H1 (cell line): ENCODE results near the gene MICALL1. TPM values are rescaled to one million over a fixed set of nuclear protein-coding genes. Genes with fewer than 3 reads are reported as not detected.

Experiments used
- CTCF ChIA-PET: fragments of 300-600 bp; sonication (Branson Sonifier 250); formaldehyde crosslinking; loops from one replicate; lab custom pipeline; 2021; ENCODE audit not compliant: partially characterized antibody; lab: Charles Lee
- POLR2A ChIA-PET: fragments of 300-600 bp; sonication (Branson Sonifier 250); formaldehyde crosslinking; loops from one replicate; lab custom pipeline; 2021; ENCODE audit warnings: inconsistent platforms; ENCODE audit not compliant: partially characterized antibody; lab: Charles Lee
- DNase-seq, 2 experiments: peaks; one replicate each; pipeline versions ENCODE4 v3.0.0 to v3.0.0-alpha.2; 2010 to 2022; ENCODE audit warnings: low spot score in 2 of 2, low read depth in 1 of 2, mixed read lengths in 1 of 2
- FAIRE-seq: peaks from 2 replicates; lab custom pipeline; 2011; peaks lifted over from hg19 to GRCh38; lab: Jason Lieb, UNC
- H2AFZ ChIP-seq: 2 replicates; pipeline ENCODE4 v1.8.1; 2012; ENCODE audit warnings: low read length, inconsistent platforms
- H2AK5ac ChIP-seq: 2 replicates; pipeline ENCODE4 v1.6.1; 2013; ENCODE audit warnings: low read depth, low read length
- H2BK120ac ChIP-seq: replicated peaks from 2 replicates; pipeline ENCODE3; 2013; ENCODE audit warnings: low read depth, low read length, inconsistent platforms
- H2BK12ac ChIP-seq: 2 replicates; pipeline ENCODE4 v1.6.1; 2013; ENCODE audit warnings: low read depth, low read length
- H2BK15ac ChIP-seq: 2 replicates; pipeline ENCODE4 v1.6.1; 2013; ENCODE audit warnings: low read length
- H2BK20ac ChIP-seq: 2 replicates; pipeline ENCODE4 v1.6.1; 2013; ENCODE audit warnings: low read length
- H2BK5ac ChIP-seq: 2 replicates; pipeline ENCODE4 v1.6.1; 2013; ENCODE audit warnings: low read depth, low read length
- H3K14ac ChIP-seq: 2 replicates; pipeline ENCODE4 v1.6.1; 2013; ENCODE audit warnings: inconsistent platforms; ENCODE audit not compliant: insufficient read length
- H3K18ac ChIP-seq: 2 replicates; pipeline ENCODE4 v1.6.1; 2013; ENCODE audit warnings: low read length; ENCODE audit errors: extremely low read depth
- H3K23ac ChIP-seq: 2 replicates; pipeline ENCODE4 v1.6.1; 2013; ENCODE audit warnings: inconsistent platforms; ENCODE audit not compliant: insufficient read length
- H3K23me2 ChIP-seq: 2 replicates; pipeline ENCODE4 v1.6.1; 2013; ENCODE audit warnings: low read depth, low read length
- H3K27ac ChIP-seq: 2 replicates; pipeline ENCODE4 v1.6.1; 2011; ENCODE audit warnings: low read depth, low read length, inconsistent platforms
- H3K27me3 ChIP-seq, 4 experiments: replicated peaks in 1 of 4; 1 replicate in 1 of 4; 2 replicates in 3 of 4; pipeline versions ENCODE4 v1.6.1 to v1.8.1; 2011 to 2013; ENCODE audit warnings: low read length in 3 of 4, mild to moderate bottlenecking in 3 of 4, inconsistent platforms in 2 of 4, mixed read lengths in 2 of 4, moderate library complexity in 1 of 4; ENCODE audit not compliant: control insufficient read depth in 3 of 4, insufficient read depth in 3 of 4; ENCODE audit errors: extremely low read depth in 1 of 4
- H3K36me3 ChIP-seq, 4 experiments: 2 replicates each; pipeline versions ENCODE4 v1.6.1 to v1.8.1; 2011 to 2013; ENCODE audit warnings: mild to moderate bottlenecking in 4 of 4, low read length in 3 of 4, moderate library complexity in 2 of 4, control low read depth in 1 of 4, inconsistent platforms in 1 of 4; ENCODE audit not compliant: insufficient read depth in 4 of 4, control insufficient read depth in 2 of 4
- H3K4ac ChIP-seq: replicated peaks from 2 replicates; pipeline ENCODE3; 2013; ENCODE audit warnings: low read length, low read depth, mixed read lengths, inconsistent platforms; ENCODE audit not compliant: insufficient read length
- H3K4me1 ChIP-seq, 4 experiments: replicated peaks in 1 of 4; 1 replicate in 1 of 4; 2 replicates in 3 of 4; pipeline versions ENCODE4 v1.6.1 to v1.8.1; 2011 to 2013; ENCODE audit warnings: low read length in 3 of 4, inconsistent platforms in 2 of 4, mixed read lengths in 1 of 4; ENCODE audit not compliant: insufficient read depth in 4 of 4, control insufficient read depth in 3 of 4
- H3K4me2 ChIP-seq, 2 experiments: 2 replicates each; pipeline versions ENCODE4 v1.6.1 to v1.8.1; 2011 to 2013; ENCODE audit warnings: low read depth in 2 of 2, low read length in 2 of 2, control low read depth in 1 of 2, inconsistent platforms in 1 of 2, mild to moderate bottlenecking in 1 of 2; ENCODE audit not compliant: insufficient read depth in 1 of 2
- H3K4me3 ChIP-seq, 4 experiments: fragments of 200-600, 300-600 bp in 1 of 4; sonication (generic), shearing (Covaris generic), sonication (Bioruptor Twin) in 1 of 4; 2 replicates each; pipeline versions ENCODE4 v1.5.1 to v1.8.1; 2011 to 2016; ENCODE audit warnings: low read length in 4 of 4, low read depth in 3 of 4, control low read depth in 2 of 4, inconsistent platforms in 2 of 4, mild to moderate bottlenecking in 2 of 4, mixed read lengths in 1 of 4, moderate library complexity in 1 of 4; ENCODE audit not compliant: insufficient read depth in 2 of 4; ENCODE audit errors: extremely low read depth in 1 of 4
- H3K56ac ChIP-seq: replicated peaks from 2 replicates; pipeline ENCODE3; 2013; ENCODE audit warnings: low read depth, mild to moderate bottlenecking, mixed read lengths, low read length, inconsistent platforms; ENCODE audit not compliant: insufficient read length
- H3K79me1 ChIP-seq: 2 replicates; pipeline ENCODE4 v1.6.1; 2013; ENCODE audit warnings: low read depth, low read length, control low read depth
- H3K79me2 ChIP-seq, 2 experiments: 2 replicates each; pipeline versions ENCODE4 v1.6.1 to v1.8.1; 2012 to 2013; ENCODE audit warnings: low read length in 2 of 2, mild to moderate bottlenecking in 2 of 2, inconsistent platforms in 1 of 2; ENCODE audit not compliant: insufficient read depth in 2 of 2, control insufficient read depth in 1 of 2
- H3K9ac ChIP-seq, 4 experiments: replicated peaks in 1 of 4; 1 replicate in 1 of 4; 2 replicates in 3 of 4; pipeline versions ENCODE4 v1.6.1 to v1.8.1; 2011 to 2013; ENCODE audit warnings: low read depth in 3 of 4, low read length in 3 of 4, control low read depth in 2 of 4, mild to moderate bottlenecking in 2 of 4, moderate library complexity in 2 of 4, inconsistent platforms in 1 of 4; ENCODE audit errors: extremely low read depth in 1 of 4
- H3K9me3 ChIP-seq, 2 experiments: 2 replicates each; pipeline versions ENCODE4 v1.6.1 to v1.8.1; 2012 to 2013; ENCODE audit warnings: mild to moderate bottlenecking in 2 of 2, moderate library complexity in 2 of 2, control low read depth in 1 of 2, inconsistent platforms in 1 of 2, low read depth in 1 of 2, low read length in 1 of 2, mixed read lengths in 1 of 2; ENCODE audit not compliant: insufficient read depth in 2 of 2
- H4K20me1 ChIP-seq, 2 experiments: replicated peaks in 1 of 2; 2 replicates each; pipeline versions ENCODE3 to v1.8.1; 2011 to 2013; ENCODE audit warnings: inconsistent platforms in 2 of 2, low read length in 2 of 2, mild to moderate bottlenecking in 1 of 2; ENCODE audit not compliant: insufficient read depth in 2 of 2, control insufficient read depth in 1 of 2
- H4K5ac ChIP-seq: 2 replicates; pipeline ENCODE4 v1.6.1; 2013; ENCODE audit warnings: low read length, low read depth, mixed read lengths, inconsistent platforms; ENCODE audit not compliant: insufficient read length
- H4K8ac ChIP-seq: 2 replicates; pipeline ENCODE4 v1.8.0; 2013; ENCODE audit warnings: mild to moderate bottlenecking, moderate library complexity, low read length, inconsistent platforms; ENCODE audit not compliant: insufficient read depth; ENCODE audit errors: extremely low read depth
- H4K91ac ChIP-seq: replicated peaks from 2 replicates; pipeline ENCODE3; 2013; ENCODE audit warnings: low read length, mixed read lengths, inconsistent platforms; ENCODE audit not compliant: insufficient read length
- ASH2L ChIP-seq: fragments of 200-600, 300-600 bp; sonication (generic); IDR thresholded peaks from one replicate; pipeline ENCODE4 v1.7.1; 2017; ENCODE audit warnings: low read length
- JUND ChIP-seq: IDR thresholded peaks from 2 replicates; pipeline ENCODE4 v1.6.1; 2011; ENCODE audit warnings: mild to moderate bottlenecking, improper control_type of control experiment, low read length
- SAP30 ChIP-seq: fragments of 300-600 bp; sonication (generic); IDR thresholded peaks from 2 replicates; pipeline ENCODE4 v1.7.1; 2012; ENCODE audit warnings: low read length, moderate library complexity, mild to moderate bottlenecking, inconsistent platforms; ENCODE audit not compliant: insufficient read depth, insufficient replicate concordance
- WGBS, 2 experiments: shearing (Covaris generic) in 1 of 2; methylation state at CpG; one replicate each; pipeline versions ENCODE4 v1.1.6 to v1.1.7; 2013 to 2015; ENCODE audit warnings: low lambda C conversion rate in 2 of 2, mixed read lengths in 2 of 2, inconsistent platforms in 1 of 2, low coverage in 1 of 2, missing lambda C conversion rate in 1 of 2; ENCODE audit not compliant: insufficient replicate concordance in 2 of 2, insufficient coverage in 1 of 2, insufficient read length in 1 of 2; ENCODE audit errors: extremely low coverage in 1 of 2, missing lambda C conversion rate in 1 of 2; 5-methylcytosine and 5-hydroxymethylcytosine counted together
- polyA plus RNA-seq, 7 experiments: library from polyadenylated mRNA; depleted of rRNA in 3 of 7; stranded (reverse) in 5 of 7; unstranded in 2 of 7; fragments of >200 nt in 5 of 7; fragments of 200-250 nt in 2 of 7; gene quantifications; 1 replicate in 5 of 7; 2 replicates in 1 of 7; 4 replicates in 1 of 7; pipeline versions ENCODE4 v1.2.1 to v1.2.3, GENCODE V29; 2011 to 2013; ENCODE audit warnings: missing spikeins in 2 of 7, mixed read lengths in 2 of 7
- total RNA-seq: library from RNA; stranded (reverse); fragmentation: NEBNext Ultra II Directional; extraction: Animal tissue kit (Norgen Biotek cat#: 25700); gene quantifications from 2 replicates; pipeline ENCODE4 v1.2.1, GENCODE V29; 2021
- TF ChIP-seq, protein P1 (sequence below): IDR thresholded peaks from 2 replicates; pipeline ENCODE4 v1.6.1; 2012; ENCODE audit warnings: low read length, inconsistent platforms

MICALL1 gene
- total and polyA plus RNA-seq, 2 of the 8 experiments (the other 6 are each of a cell fraction or from before 2014, with no cell fraction given): 17.7 to 32.1 TPM

DNA sequence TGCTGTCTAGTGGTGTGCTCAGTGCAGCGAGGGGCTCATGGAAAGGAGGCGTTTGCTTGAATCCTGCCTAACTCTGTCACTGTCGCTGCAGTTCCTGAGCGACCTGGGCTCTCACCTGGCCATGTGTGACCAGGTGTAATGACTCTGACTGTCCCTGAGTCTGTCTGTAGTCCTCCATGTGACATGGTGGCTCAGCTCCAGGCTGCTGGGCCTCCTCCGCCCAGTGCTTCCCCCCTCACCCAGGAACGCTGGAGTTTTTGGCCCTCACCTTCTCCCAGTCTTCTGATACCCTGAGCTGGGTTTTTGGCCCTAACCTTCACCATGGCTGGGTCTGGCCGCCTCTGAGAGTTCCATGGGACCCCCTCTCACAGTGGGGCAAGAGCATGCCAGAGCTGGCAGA is 20.3 kb downstream of the MICALL1 start:
- Histone ChIP-seq H3K9ac (no peak overlapping the region), H3K79me2 (no peaks in the 10 kb centered on the region), H3K4ac (no peak overlapping the region), H4K91ac (no peak overlapping the region), H2BK120ac (no peak overlapping the region), H3K27me3 (no peaks in the 10 kb centered on the region), H4K5ac (no peak overlapping the region), H3K23me2 (no peaks in the 10 kb centered on the region), H3K14ac (no peak overlapping the region), H3K56ac (no peak overlapping the region), H3K4me1 (no peaks in the 10 kb centered on the region), H2BK15ac (no peak overlapping the region), H3K27ac (no peak overlapping the region), H2BK20ac (no peak overlapping the region), H4K20me1 (peaks cover 0 to 4% of the 10 kb centered on the region in 2 experiments), H3K18ac (no peak overlapping the region), H2BK12ac (no peak overlapping the region), H2AK5ac (no peak overlapping the region), H2AFZ (no peak overlapping the region), H3K9me3 (no peaks in the 10 kb centered on the region), H3K23ac (no peak overlapping the region), H3K4me3 (no peak overlapping the region), H3K79me1 (no peaks in the 10 kb centered on the region), H3K4me2 (no peak overlapping the region), H4K8ac (no peak overlapping the region), H2BK5ac (no peak overlapping the region), H3K36me3 (peaks cover 3 to 13% (median 8%) of the 10 kb centered on the region in 4 experiments; a peak in 6 of 8 replicates)
- DNase-seq (no peak), FAIRE-seq (no peak)
- TF ChIP-seq, protein P1, sequence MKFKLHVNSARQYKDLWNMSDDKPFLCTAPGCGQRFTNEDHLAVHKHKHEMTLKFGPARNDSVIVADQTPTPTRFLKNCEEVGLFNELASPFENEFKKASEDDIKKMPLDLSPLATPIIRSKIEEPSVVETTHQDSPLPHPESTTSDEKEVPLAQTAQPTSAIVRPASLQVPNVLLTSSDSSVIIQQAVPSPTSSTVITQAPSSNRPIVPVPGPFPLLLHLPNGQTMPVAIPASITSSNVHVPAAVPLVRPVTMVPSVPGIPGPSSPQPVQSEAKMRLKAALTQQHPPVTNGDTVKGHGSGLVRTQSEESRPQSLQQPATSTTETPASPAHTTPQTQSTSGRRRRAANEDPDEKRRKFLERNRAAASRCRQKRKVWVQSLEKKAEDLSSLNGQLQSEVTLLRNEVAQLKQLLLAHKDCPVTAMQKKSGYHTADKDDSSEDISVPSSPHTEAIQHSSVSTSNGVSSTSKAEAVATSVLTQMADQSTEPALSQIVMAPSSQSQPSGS: no peak
- TF ChIP-seq JUND (no peak), ASH2L (no peak), SAP30 (no peak)
- ChIA-PET POLR2A (interaction anchor here (1.0 to 2.6 kb wide), 3 partner anchors 15 to 49 kb away, joined by 3 to 8 read pairs (median 5); partner anchors contain the start of gene MICALL1), CTCF (interaction anchor here (0.9 to 10.4 kb wide), 6 partner anchors 9 to 108 kb away, joined by 3 to 158 read pairs (median 6); partner anchors contain the start of gene MICALL1)
- 92% methylated on average over 7 of the region's 7 CpGs; no CpG with 5 or more reads in 1 of the 2 experiments for WGBS, 2 experiments
